ENCODE measurements around the gene MMP24OS. TPM values are rescaled to one million over a fixed set of nuclear protein-coding genes. Genes with fewer than 3 reads are reported as not detected.

Gene MMP24OS
- polyA plus RNA-seq, 3 donors = 9.5 to 43.9 (median 9.6) TPM

DNA sequence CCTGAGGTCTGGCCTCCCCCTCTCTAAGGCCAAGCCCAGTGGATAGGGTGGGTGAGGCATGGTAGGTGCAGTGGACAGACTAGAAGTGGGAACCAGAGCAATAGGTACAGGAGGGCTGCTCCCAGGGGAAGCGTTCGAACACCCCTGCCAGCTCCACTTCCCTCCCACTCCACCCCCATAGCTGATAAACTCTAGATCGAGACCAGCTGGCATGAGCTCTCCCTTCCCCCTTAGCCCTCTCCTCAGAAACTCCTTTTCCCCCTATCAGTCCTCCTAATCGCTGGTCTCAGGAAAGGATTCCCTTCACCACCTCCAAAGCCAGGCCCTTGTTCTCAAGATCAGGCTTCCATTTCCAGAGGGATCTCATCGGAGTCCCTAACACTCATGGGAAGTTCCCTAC is 20.3 kb upstream of the MMP24OS start:
- Mint-ChIP-seq H3K27ac (no peak overlapping the region), H3K36me3 (peaks cover 10 to 15% of the 10 kb centered on the region in 2 donors), H3K4me1 (peaks cover 7% of the 10 kb centered on the region), H3K9me3 (peaks cover 0 to 3% (median 0%) of the 10 kb centered on the region in 7 donors), H3K4me3 (no peak overlapping the region), H3K27me3 (ENCODE audit: low read depth in 3 of 3) (peaks cover 2 to 5% (median 4%) of the 10 kb centered on the region in 3 donors)
- H3K9ac ChIP-seq (ENCODE audit: insufficient read depth, low read length, poor library complexity, severe bottlenecking) = no peak overlapping the region
- no peak overlapping the region for H3K4me2 ChIP-seq (replicated peaks; ENCODE audit: extremely low read depth, low read length, poor library complexity, severe bottlenecking)
- TF ChIP-seq, protein P1, sequence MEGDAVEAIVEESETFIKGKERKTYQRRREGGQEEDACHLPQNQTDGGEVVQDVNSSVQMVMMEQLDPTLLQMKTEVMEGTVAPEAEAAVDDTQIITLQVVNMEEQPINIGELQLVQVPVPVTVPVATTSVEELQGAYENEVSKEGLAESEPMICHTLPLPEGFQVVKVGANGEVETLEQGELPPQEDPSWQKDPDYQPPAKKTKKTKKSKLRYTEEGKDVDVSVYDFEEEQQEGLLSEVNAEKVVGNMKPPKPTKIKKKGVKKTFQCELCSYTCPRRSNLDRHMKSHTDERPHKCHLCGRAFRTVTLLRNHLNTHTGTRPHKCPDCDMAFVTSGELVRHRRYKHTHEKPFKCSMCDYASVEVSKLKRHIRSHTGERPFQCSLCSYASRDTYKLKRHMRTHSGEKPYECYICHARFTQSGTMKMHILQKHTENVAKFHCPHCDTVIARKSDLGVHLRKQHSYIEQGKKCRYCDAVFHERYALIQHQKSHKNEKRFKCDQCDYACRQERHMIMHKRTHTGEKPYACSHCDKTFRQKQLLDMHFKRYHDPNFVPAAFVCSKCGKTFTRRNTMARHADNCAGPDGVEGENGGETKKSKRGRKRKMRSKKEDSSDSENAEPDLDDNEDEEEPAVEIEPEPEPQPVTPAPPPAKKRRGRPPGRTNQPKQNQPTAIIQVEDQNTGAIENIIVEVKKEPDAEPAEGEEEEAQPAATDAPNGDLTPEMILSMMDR (IDR thresholded peaks at IDR 0.05) = no peak
- intact Hi-C loops (cut with micrococcal nuclease) = no loop called here
- H3K27ac ChIP-seq (ENCODE audit: low read depth in 1 of 2, low read length in 2 of 2) = no peak overlapping the region
- no peak overlapping the region for H2AFZ ChIP-seq (ENCODE audit: insufficient read depth, low read depth, low read length, poor library complexity, severe bottlenecking)
- no peaks in the 10 kb centered on the region for H3K9me3 ChIP-seq (replicated peaks in 1 of 2; ENCODE audit: control insufficient read depth in 1 of 2, insufficient read depth in 1 of 2, low read length in 2 of 2)
- WGBS (ENCODE audit: insufficient coverage) = 88% methylated on average over 3 of the region's 5 CpGs
- H3K79me2 ChIP-seq (ENCODE audit: insufficient read depth, low read length) = no peaks in the 10 kb centered on the region
- no peaks in the 10 kb centered on the region for H3K4me1 ChIP-seq (ENCODE audit: control insufficient read depth in 1 of 2, insufficient read depth in 2 of 2, low read length in 2 of 2)
- DNase-seq = no peak
- no peaks in the 10 kb centered on the region for H3K27me3 ChIP-seq (ENCODE audit: control insufficient read depth in 2 of 2, insufficient read depth in 2 of 2, low read length in 2 of 2)
- no peak overlapping the region for H3K4me3 ChIP-seq (replicated peaks in 1 of 3; ENCODE audit: low read depth in 2 of 3, low read length in 3 of 3)
- peaks cover 0 to 16% of the 10 kb centered on the region in 2 donors for H3K36me3 ChIP-seq (replicated peaks in 1 of 2; ENCODE audit: control insufficient read depth in 1 of 2, insufficient read depth in 2 of 2, low read length in 2 of 2)
- H4K20me1 ChIP-seq (ENCODE audit: insufficient read depth, low read length) = no peaks in the 10 kb centered on the region

- peaks cover 4 to 7% (median 5%) of the 10 kb centered on the region in 3 donors for H3K27me3 Mint-ChIP-seq (ENCODE audit: low read depth in 3 of 3)
- intact Hi-C loops (cut with micrococcal nuclease) = no loop called here
- H3K4me1 Mint-ChIP-seq = peaks cover 7% of the 10 kb centered on the region
- TF ChIP-seq, protein P1 (IDR thresholded peaks at IDR 0.05) = no peak
- no peaks in the 10 kb centered on the region for H3K4me1 ChIP-seq (ENCODE audit: control insufficient read depth in 1 of 2, insufficient read depth in 2 of 2, low read length in 2 of 2)
- WGBS (ENCODE audit: insufficient coverage) = 93% methylated on average over 10 of the region's 14 CpGs
- H3K79me2 ChIP-seq (ENCODE audit: insufficient read depth, low read length) = no peaks in the 10 kb centered on the region
- H3K27ac Mint-ChIP-seq = no peak overlapping the region
- H4K20me1 ChIP-seq (ENCODE audit: insufficient read depth, low read length) = no peaks in the 10 kb centered on the region
- DNase-seq = no peak
- no peaks in the 10 kb centered on the region for H3K9me3 ChIP-seq (replicated peaks in 1 of 2; ENCODE audit: control insufficient read depth in 1 of 2, insufficient read depth in 1 of 2, low read length in 2 of 2)
- peaks cover 0 to 3% (median 0%) of the 10 kb centered on the region in 7 donors for H3K9me3 Mint-ChIP-seq
- H3K4me3 Mint-ChIP-seq = no peak overlapping the region
- no peak overlapping the region for H3K4me3 ChIP-seq (replicated peaks in 1 of 3; ENCODE audit: low read depth in 2 of 3, low read length in 3 of 3)
- no peaks in the 10 kb centered on the region for H3K27me3 ChIP-seq (ENCODE audit: control insufficient read depth in 2 of 2, insufficient read depth in 2 of 2, low read length in 2 of 2)
- no peak overlapping the region for H3K4me2 ChIP-seq (replicated peaks; ENCODE audit: extremely low read depth, low read length, poor library complexity, severe bottlenecking)
- H3K36me3 ChIP-seq (replicated peaks in 1 of 2; ENCODE audit: control insufficient read depth in 1 of 2, insufficient read depth in 2 of 2, low read length in 2 of 2) = peaks cover 0 to 11% of the 10 kb centered on the region in 2 donors
- no peak overlapping the region for H3K9ac ChIP-seq (ENCODE audit: insufficient read depth, low read length, poor library complexity, severe bottlenecking)
- H3K36me3 Mint-ChIP-seq = peaks cover 5 to 10% of the 10 kb centered on the region in 2 donors
- no peak overlapping the region for H3K27ac ChIP-seq (ENCODE audit: low read depth in 1 of 2, low read length in 2 of 2)
- H2AFZ ChIP-seq (ENCODE audit: insufficient read depth, low read depth, low read length, poor library complexity, severe bottlenecking) = no peak overlapping the region
Observed at GRCh38 chr20:35297740-35298139, 19.8 kb upstream of the MMP24OS start.
